GM12873 (cell line): Measurements from ENCODE around the gene ZFYVE19.
A peak's percentile ranks its signal among the peaks of the same experiment; 100 is the strongest.

ENCODE experiments used
- CTCF ChIP-seq: IDR thresholded peaks from 2 replicates; pipeline ENCODE4 v1.5.1; 2012; ENCODE audit warnings: low read depth, mild to moderate bottlenecking, moderate library complexity, low read length, control low read depth; ENCODE audit not compliant: insufficient read depth; ENCODE audit errors: missing control alignments

ZFYVE19 gene

GRCh38 chr15:40807028-40807887 is at the start of gene ZFYVE19, which contains the start of gene DNAJC17:
Gene ZFYVE19, plus strand, starts transcription at chr15:40807089. Its CDS starts 501 bp downstream, at chr15:40807590.
Gene DNAJC17, minus strand, starts transcription at chr15:40807473. Its CDS starts 27 bp downstream, at chr15:40807446.
- TF ChIP-seq CTCF = peak; percentile 21

GRCh38 chr15:40759961-40760360 is 46.9 kb upstream of the ZFYVE19 start:
- TF ChIP-seq CTCF = no peak

- no peak for TF ChIP-seq CTCF
Measured at GRCh38 chr15:40762919-40763800, 43.7 kb upstream of the ZFYVE19 start.

- TF ChIP-seq CTCF = peak; percentile 43
Measured at GRCh38 chr15:40763801-40764628, 42.9 kb upstream of the ZFYVE19 start, which contains the start of gene GCHFR. Gene GCHFR, plus strand, starts transcription at chr15:40764068. Its CDS starts 113 bp downstream, at chr15:40764181.

- no peak for TF ChIP-seq CTCF
Measured at GRCh38 chr15:40764629-40765103, 42.2 kb upstream of the ZFYVE19 start.

- no peak for TF ChIP-seq CTCF
Measured at GRCh38 chr15:40766194-40766815, 40.6 kb upstream of the ZFYVE19 start.
